ENCODE data around the gene PNPLA2.

Gene PNPLA2

GRCh38 chr11:831961-832528 is 13.3 kb downstream of the PNPLA2 start:
- H3K4me3 ChIP-seq (ENCODE audit: low read length), result no peak overlapping the region; the same call in 1 of the 2 replicates
- no peak for TF ChIP-seq ZNF274 (IDR thresholded peaks at IDR 0.05; ENCODE audit: low read depth, low read length)

GRCh38 chr11:832529-833113 is 13.9 kb downstream of the PNPLA2 start, which contains the start of gene CD151:
Gene CD151 (plus strand): TSS chr11:832952. CDS start chr11:836070, 3,118 bp downstream.
- no peak for TF ChIP-seq ZNF274 (IDR thresholded peaks at IDR 0.05; ENCODE audit: low read depth, low read length)
- H3K4me3 ChIP-seq (ENCODE audit: low read length), result peak within 1 kb of the TSS; percentile 50; the same call in 1 of the 2 replicates

- H3K4me3 ChIP-seq (ENCODE audit: low read length), result peak overlapping the region; percentile 50; the same call in 1 of the 2 replicates
- TF ChIP-seq ZNF274 (IDR thresholded peaks at IDR 0.05; ENCODE audit: low read depth, low read length), result no peak
Measured at GRCh38 chr11:833114-833791, 14.5 kb downstream of the PNPLA2 start.

GRCh38 chr11:833849-834311 is 15.2 kb downstream of the PNPLA2 start:
- no peak overlapping the region for H3K4me3 ChIP-seq (ENCODE audit: low read length)
- no peak for TF ChIP-seq ZNF274 (IDR thresholded peaks at IDR 0.05; ENCODE audit: low read depth, low read length)

GRCh38 chr11:834371-835316 is 15.9 kb downstream of the PNPLA2 start:
- TF ChIP-seq ZNF274 (IDR thresholded peaks at IDR 0.05; ENCODE audit: low read depth, low read length), result no peak
- H3K4me3 ChIP-seq (ENCODE audit: low read length), result no peak overlapping the region

GRCh38 chr11:836274-836673 is 17.6 kb downstream of the PNPLA2 start:
- TF ChIP-seq ZNF274 (IDR thresholded peaks at IDR 0.05; ENCODE audit: low read depth, low read length), result no peak
- H3K4me3 ChIP-seq (ENCODE audit: low read length), result no peak overlapping the region

- no peak overlapping the region for H3K4me3 ChIP-seq (ENCODE audit: low read length)
- no peak for TF ChIP-seq ZNF274 (IDR thresholded peaks at IDR 0.05; ENCODE audit: low read depth, low read length)
Measured at GRCh38 chr11:836700-837099, 18.0 kb downstream of the PNPLA2 start.

- TF ChIP-seq ZNF274 (IDR thresholded peaks at IDR 0.05; ENCODE audit: low read depth, low read length), result no peak
- H3K4me3 ChIP-seq (ENCODE audit: low read length), result no peak overlapping the region
Measured at GRCh38 chr11:837189-837989, 18.7 kb downstream of the PNPLA2 start.

- no peak overlapping the region for H3K4me3 ChIP-seq (ENCODE audit: low read length)
- TF ChIP-seq ZNF274 (IDR thresholded peaks at IDR 0.05; ENCODE audit: low read depth, low read length), result no peak
Measured at GRCh38 chr11:837990-838307, 19.2 kb downstream of the PNPLA2 start.

- H3K4me3 ChIP-seq (ENCODE audit: low read length), result no peak overlapping the region
- no peak for TF ChIP-seq ZNF274 (IDR thresholded peaks at IDR 0.05; ENCODE audit: low read depth, low read length)
Measured at GRCh38 chr11:838441-839279, 19.9 kb downstream of the PNPLA2 start.

- H3K4me3 ChIP-seq (ENCODE audit: low read length), result no peak overlapping the region
- TF ChIP-seq ZNF274 (IDR thresholded peaks at IDR 0.05; ENCODE audit: low read depth, low read length), result no peak
Measured at GRCh38 chr11:839280-839623, 20.5 kb downstream of the PNPLA2 start.

- TF ChIP-seq ZNF274 (IDR thresholded peaks at IDR 0.05; ENCODE audit: low read depth, low read length), result no peak
- no peak overlapping the region for H3K4me3 ChIP-seq (ENCODE audit: low read length)
Measured at GRCh38 chr11:839875-840617, 21.3 kb downstream of the PNPLA2 start.
